HCT116 (cell line): ENCODE results near the gene SPINT2. TPM values are rescaled to one million over a fixed set of nuclear protein-coding genes. Genes with fewer than 3 reads are reported as not detected.

ENCODE experiments used
- ATAC-seq: fragments of 200-7000 bp; cut with Tn5 transposase; 2 replicates; pipeline ENCODE4 v1.9.1; 2020; ENCODE audit warnings: mild to moderate bottlenecking, moderate library complexity
- BruUV-seq: library from RNA; stranded (reverse); fragments of 400-500 nt; replicated peaks from 2 replicates; lab custom pipeline; 2021; lab: Mats Ljungman, UMichigan
- CTCF ChIA-PET: fragments of 300-600 bp; sonication (Branson Sonifier 250); formaldehyde crosslinking; loops from one replicate; lab custom pipeline; 2021; ENCODE audit warnings: antibody characterized with exemption; lab: Charles Lee
- POLR2A ChIA-PET: fragments of 300-600, 350-600 bp; sonication (Branson Sonifier 250); formaldehyde crosslinking; loops from one replicate; lab custom pipeline; 2021; ENCODE audit warnings: antibody characterized with exemption; lab: Charles Lee
- RAD21 ChIA-PET, 2 experiments: fragments of 300-600 bp; sonication (Branson Sonifier 250); formaldehyde crosslinking; loops; one replicate each; lab custom pipeline; 2023; ENCODE audit warnings: low total read pairs in 2 of 2; ENCODE audit not compliant: uncharacterized antibody in 2 of 2, unreplicated experiment in 2 of 2, low non-redundant PET in 1 of 2; lab: Charles Lee
- DNase-seq: peaks from one replicate; pipeline ENCODE4 v3.0.0-alpha.2; 2010; ENCODE audit warnings: low read depth, low spot score
- H2AFZ ChIP-seq: fragments of 200-600 bp; shearing (Covaris generic), sonication (generic); 2 replicates; pipeline ENCODE4 v1.6.1; 2017; ENCODE audit warnings: low read depth, mixed run types, mixed read lengths, antibody characterized with exemption, low read length; ENCODE audit not compliant: poor library complexity, severe bottlenecking
- H3K27ac ChIP-seq: 2 replicates; pipeline ENCODE4 v1.5.1; 2012; ENCODE audit warnings: low read depth, low read length
- H3K27me3 ChIP-seq: fragments of 200-600 bp; sonication (generic); 2 replicates; pipeline ENCODE4 v1.6.1; 2016; ENCODE audit warnings: mixed run types, low read length, mixed read lengths; ENCODE audit not compliant: insufficient read depth
- H3K36me3 ChIP-seq, 2 experiments: fragments of 200-500 bp in 1 of 2; fragments of 200-600 bp in 1 of 2; sonication (Bioruptor generic) in 1 of 2; sonication (generic) in 1 of 2; 2 replicates each; pipeline versions ENCODE4 v1.5.1 to v1.6.1; 2014 to 2016; ENCODE audit warnings: low read length in 2 of 2, inconsistent platforms in 1 of 2, mixed read lengths in 1 of 2, mixed run types in 1 of 2; ENCODE audit not compliant: insufficient read depth in 2 of 2, control insufficient read depth in 1 of 2
- H3K4me1 ChIP-seq, 2 experiments: fragments of 200-600 bp in 1 of 2; sonication (generic) in 1 of 2; 2 replicates each; pipeline versions ENCODE4 v1.5.1 to v1.6.1; 2012 to 2017; ENCODE audit warnings: low read length in 2 of 2, inconsistent platforms in 1 of 2, mild to moderate bottlenecking in 1 of 2, mixed read lengths in 1 of 2, mixed run types in 1 of 2, moderate library complexity in 1 of 2; ENCODE audit not compliant: insufficient read depth in 2 of 2, control insufficient read depth in 1 of 2
- H3K4me2 ChIP-seq: fragments of 200-600 bp; sonication (generic); 2 replicates; pipeline ENCODE4 v1.6.1; 2017; ENCODE audit warnings: mixed run types, low read length, mixed read lengths
- H3K4me3 ChIP-seq, 2 experiments: fragments of 200-600 bp in 1 of 2; sonication (generic) in 1 of 2; replicated peaks in 1 of 2; 2 replicates each; pipeline ENCODE4 v1.5.1; 2011 to 2016; ENCODE audit warnings: low read length in 2 of 2, control low read depth in 1 of 2, low read depth in 1 of 2, mild to moderate bottlenecking in 1 of 2, mixed read lengths in 1 of 2, mixed run types in 1 of 2
- H3K79me2 ChIP-seq: fragments of 200-600 bp; sonication (generic); 2 replicates; pipeline ENCODE4 v1.6.1; 2017; ENCODE audit warnings: mild to moderate bottlenecking, mixed run types, low read length, moderate library complexity, mixed read lengths; ENCODE audit not compliant: insufficient read depth
- H3K9ac ChIP-seq: fragments of 200-600 bp; sonication (generic); 2 replicates; pipeline ENCODE4 v1.6.1; 2016; ENCODE audit warnings: low read length, mixed read lengths
- H3K9me2 ChIP-seq: fragments of 200-600 bp; sonication (generic), shearing (Covaris generic); 2 replicates; pipeline ENCODE4 v1.6.1; 2017; ENCODE audit warnings: mixed run types, mild to moderate bottlenecking, moderate library complexity; ENCODE audit not compliant: insufficient read depth
- H3K9me3 ChIP-seq, 2 experiments: fragments of 200-500 bp in 1 of 2; fragments of 200-600 bp in 1 of 2; sonication (Bioruptor generic) in 1 of 2; sonication (generic) in 1 of 2; 2 replicates each; pipeline ENCODE4 v1.6.1; 2014 to 2017; ENCODE audit warnings: low read length in 2 of 2, mixed read lengths in 2 of 2, inconsistent platforms in 1 of 2, low read depth in 1 of 2, mild to moderate bottlenecking in 1 of 2, mixed run types in 1 of 2, moderate library complexity in 1 of 2; ENCODE audit not compliant: control insufficient read depth in 1 of 2, insufficient read depth in 1 of 2
- H4K20me1 ChIP-seq: fragments of 200-600 bp; sonication (generic), shearing (Covaris generic); 2 replicates; pipeline ENCODE4 v1.6.1; 2017; ENCODE audit warnings: mixed run types, mild to moderate bottlenecking, moderate library complexity; ENCODE audit not compliant: insufficient read depth
- ATF3 ChIP-seq: IDR thresholded peaks from 2 replicates; pipeline ENCODE4 v1.6.1; 2012
- CEBPB ChIP-seq: IDR thresholded peaks from 2 replicates; pipeline ENCODE4 v1.6.1; 2012; ENCODE audit warnings: low read depth
- CTCF ChIP-seq, 3 experiments: fragments of 200-600 bp in 1 of 3; sonication (generic) in 1 of 3; IDR thresholded peaks in 2 of 3; conservative IDR thresholded peaks in 1 of 3; 2 replicates each; pipeline ENCODE4 v1.5.1; 2012 to 2017; ENCODE audit warnings: low read depth in 2 of 3, low read length in 2 of 3, antibody characterized with exemption in 1 of 3, borderline replicate concordance in 1 of 3, control low read depth in 1 of 3, mild to moderate bottlenecking in 1 of 3, mixed read lengths in 1 of 3, mixed run types in 1 of 3, moderate library complexity in 1 of 3; ENCODE audit not compliant: insufficient read depth in 1 of 3
- EGR1 ChIP-seq: IDR thresholded peaks from 2 replicates; pipeline ENCODE4 v1.6.1; 2012; ENCODE audit warnings: low read depth
- EZH2 ChIP-seq: fragments of 200-600 bp; sonication (generic); IDR thresholded peaks from 2 replicates; pipeline ENCODE4 v1.6.1; 2017; ENCODE audit warnings: antibody characterized with exemption, mixed run types
- EZH2phosphoT487 ChIP-seq: fragments of 200-600 bp; IDR thresholded peaks from 2 replicates; pipeline ENCODE4 v1.6.1; 2018; ENCODE audit warnings: antibody characterized with exemption, borderline replicate concordance
- FOSL1 ChIP-seq: IDR thresholded peaks from 2 replicates; pipeline ENCODE4 v1.6.1; 2012; ENCODE audit warnings: low read depth
- JUND ChIP-seq: IDR thresholded peaks from 2 replicates; pipeline ENCODE4 v1.6.1; 2012
- MAX ChIP-seq: IDR thresholded peaks from 2 replicates; pipeline ENCODE4 v1.6.1; 2012
- POLR2A ChIP-seq: IDR thresholded peaks from 2 replicates; pipeline ENCODE4 v1.7.0; 2011; ENCODE audit warnings: borderline replicate concordance; ENCODE audit not compliant: insufficient read depth, insufficient read length; ENCODE audit errors: extremely low read depth
- POLR2AphosphoS5 ChIP-seq: IDR thresholded peaks from 2 replicates; pipeline ENCODE4 v1.6.1; 2011; ENCODE audit warnings: mild to moderate bottlenecking, low read depth, low read length, moderate library complexity
- RAD21 ChIP-seq: IDR thresholded peaks from 2 replicates; pipeline ENCODE4 v1.6.1; 2012; ENCODE audit warnings: low read depth, mild to moderate bottlenecking
- REST ChIP-seq: IDR thresholded peaks from 2 replicates; pipeline ENCODE4 v1.6.1; 2012; ENCODE audit warnings: low read depth
- SIN3A ChIP-seq: IDR thresholded peaks from 2 replicates; pipeline ENCODE4 v1.6.1; 2012; ENCODE audit warnings: low read depth
- SP1 ChIP-seq: IDR thresholded peaks from 2 replicates; pipeline ENCODE4 v1.6.1; 2012; ENCODE audit warnings: low read depth
- SRF ChIP-seq: IDR thresholded peaks from 2 replicates; pipeline ENCODE4 v1.6.1; 2012; ENCODE audit warnings: low read depth
- TCF7L2 ChIP-seq: IDR thresholded peaks from 2 replicates; pipeline ENCODE4 v1.7.0; 2011; ENCODE audit warnings: borderline replicate concordance, inconsistent platforms; ENCODE audit not compliant: insufficient read depth, insufficient read length; ENCODE audit errors: extremely low read depth
- YY1 ChIP-seq: IDR thresholded peaks from 2 replicates; pipeline ENCODE4 v1.6.1; 2011; ENCODE audit warnings: low read length, low read depth, moderate library complexity, mild to moderate bottlenecking; ENCODE audit not compliant: insufficient replicate concordance; ENCODE audit errors: extremely low read depth
- ZFX ChIP-seq: fragments of 450-650 bp; IDR thresholded peaks from 2 replicates; pipeline ENCODE4 v1.6.1; 2017
- ZNF274 ChIP-seq: fragments of 200-500 bp; sonication (Bioruptor generic); IDR thresholded peaks from 2 replicates; pipeline ENCODE4 v1.6.1; 2014; ENCODE audit warnings: mild to moderate bottlenecking, low read depth, low read length, inconsistent platforms
- intact Hi-C: fragments of 100-400 bp; cut with micrococcal nuclease; formaldehyde crosslinking; loops from 2 replicates; pipeline ENCODE4 v1.10.0; 2022
- total RNA-seq: library from RNA; stranded (reverse); gene quantifications from one replicate; pipeline ENCODE4 v1.2.1, GENCODE V29; 2021; ENCODE audit not compliant: unreplicated experiment

SPINT2 gene
- total RNA-seq, 1 experiment from 2014 or later: 500 TPM

GRCh38 chr19:38265213-38265861, 964 bp downstream of the SPINT2 start:
- H3K9me2 ChIP-seq: no peaks in the 10 kb centered on the region
- H3K27ac ChIP-seq: peak overlapping the region; percentile 99
- peak overlapping the region; percentile 81 to 100 for H3K4me3 ChIP-seq
- no peak overlapping the region for H2AFZ ChIP-seq
- no peaks in the 10 kb centered on the region; a peak in 1 of 4 replicates for H3K36me3 ChIP-seq
- POLR2A ChIA-PET: interaction anchor here (0.7 to 2.9 kb wide), 8 partner anchors 12 to 67 kb away, joined by 3 to 15 read pairs (median 4); partner anchors contain the start of gene C19orf33
- DNase-seq: no peak
- peaks cover 54 to 71% of the 10 kb centered on the region in 2 experiments for H3K4me1 ChIP-seq
- no peak for TF ChIP-seq SIN3A
- no peak for TF ChIP-seq POLR2A
- no peak for TF ChIP-seq SRF
- TF ChIP-seq CEBPB: no peak
- no peak for TF ChIP-seq ZFX
- no peak for TF ChIP-seq FOSL1
- no peak for TF ChIP-seq REST
- no peak for TF ChIP-seq JUND
- no peak for TF ChIP-seq EZH2
- no peak for TF ChIP-seq ATF3
- TF ChIP-seq MAX: no peak
- no peak for TF ChIP-seq TCF7L2
- no peak for TF ChIP-seq ZNF274
- TF ChIP-seq EZH2phosphoT487: no peak
- no peak for TF ChIP-seq SP1
- no peak for TF ChIP-seq RAD21
- TF ChIP-seq CTCF (IDR thresholded peaks at IDR 0.05 in 2 of 3, conservative IDR thresholded peaks at IDR 0.05 in 1 of 3; ENCODE audit: borderline replicate concordance in 1 of 3, insufficient read depth in 1 of 3, low read depth in 2 of 3, low read length in 2 of 3): no peak
- no peak for TF ChIP-seq EGR1
- no peak for TF ChIP-seq YY1
- TF ChIP-seq POLR2AphosphoS5: no peak
- no peaks in the 10 kb centered on the region; the same call in 1 of the 2 replicates for H4K20me1 ChIP-seq
- peaks cover 59% of the 10 kb centered on the region for H3K79me2 ChIP-seq
- ATAC-seq: no peak
- peak overlapping the region; percentile 90 for H3K4me2 ChIP-seq
- no peaks in the 10 kb centered on the region for H3K27me3 ChIP-seq
- peak overlapping the region; percentile 88 for H3K9ac ChIP-seq
- RAD21 ChIA-PET: interaction anchor here in 1 of 2 experiments (0.6 kb wide), 1 partner anchor 22 kb away, joined by 4 read pairs; no protein-coding TSS in a partner anchor
- CTCF ChIA-PET: interaction anchor here (0.8 to 1.2 kb wide), 4 partner anchors 21 to 70 kb away, joined by 3 to 4 read pairs (median 4); no protein-coding TSS in a partner anchor
- BruUV-seq: TSS peak; percentile 69
- intact Hi-C loops: no loop called here
- no peaks in the 10 kb centered on the region for H3K9me3 ChIP-seq
